GM19468 (cell line): ENCODE measurements around the gene UGT1A4.

ENCODE experiments used
- ATAC-seq: cut with Tn5 transposase; IDR thresholded peaks from one replicate; pipeline ENCODE4 v1.9.1; 2021; ENCODE audit warnings: mild to moderate bottlenecking, moderate library complexity, moderate number of reproducible peaks; ENCODE audit not compliant: unreplicated experiment; ENCODE audit errors: extremely low read depth

The UGT1A4 gene

GRCh38 chr2:233822101-233822771 lies 103.7 kb downstream of the UGT1A4 start:
- no peak for ATAC-seq
